HG02981 (cell line): ENCODE measurements around the gene SPATC1L.
"Not testable (repeated sequence)": the region's sequence is repeated elsewhere in the genome, so short reads cannot be mapped to it uniquely, and the experiment has no call there.

Experiments used
- ATAC-seq: cut with Tn5 transposase; IDR thresholded peaks from one replicate; pipeline ENCODE4 v1.9.1; 2021; ENCODE audit warnings: mild to moderate bottlenecking, moderate library complexity; ENCODE audit not compliant: unreplicated experiment

Gene SPATC1L

GRCh38 chr21:46200877-46201803 is 16.9 kb upstream of the SPATC1L start:
- not testable (repeated sequence) for ATAC-seq

GRCh38 chr21:46199436-46200373 is 15.4 kb upstream of the SPATC1L start:
- ATAC-seq = no peak

- no peak for ATAC-seq
Observed at GRCh38 chr21:46196733-46197132, 12.5 kb upstream of the SPATC1L start.

GRCh38 chr21:46195595-46196195 is 11.4 kb upstream of the SPATC1L start:
- no peak for ATAC-seq

- ATAC-seq = no peak
Observed at GRCh38 chr21:46194374-46195334, 10.4 kb upstream of the SPATC1L start.

- no peak for ATAC-seq
Observed at GRCh38 chr21:46193829-46194373, 9.6 kb upstream of the SPATC1L start.

- no peak for ATAC-seq
Observed at GRCh38 chr21:46191686-46192575, 7.7 kb upstream of the SPATC1L start.

GRCh38 chr21:46191257-46191685 is 7.0 kb upstream of the SPATC1L start:
- no peak for ATAC-seq

GRCh38 chr21:46190491-46191131 is 6.4 kb upstream of the SPATC1L start:
- ATAC-seq = no peak

GRCh38 chr21:46189959-46190490 is 5.8 kb upstream of the SPATC1L start:
- no peak for ATAC-seq

- no peak for ATAC-seq
Observed at GRCh38 chr21:46189213-46189958, 5.1 kb upstream of the SPATC1L start.

- ATAC-seq = no peak
Observed at GRCh38 chr21:46188226-46189212, 4.3 kb upstream of the SPATC1L start.

- no peak for ATAC-seq
Observed at GRCh38 chr21:46187814-46188213, 3.6 kb upstream of the SPATC1L start.

GRCh38 chr21:46187261-46187660 is 3.0 kb upstream of the SPATC1L start:
- ATAC-seq = no peak

GRCh38 chr21:46185716-46186115 is 1.5 kb upstream of the SPATC1L start:
- ATAC-seq = no peak
